Measurements from ENCODE around the gene RGS6.

The RGS6 gene

GRCh38 chr14:72597252-72598233 lies 665.3 kb downstream of the RGS6 start:
- Histone ChIP-seq H4K20me1 (no peaks in the 10 kb centered on the region), H3K27me3 (no peaks in the 10 kb centered on the region), H3K4me3 (no peak overlapping the region), H3K27ac (no peak overlapping the region), H3K4me1 (peaks cover 41% of the 10 kb centered on the region), H3K9ac (no peak overlapping the region), H3K9me3 (no peaks in the 10 kb centered on the region), H3K4me2 (peak overlapping the region; percentile 47), H3K36me3 (no peaks in the 10 kb centered on the region)
- no peak for TF ChIP-seq Cebpa-rat (IDR thresholded peaks at IDR 0.05)

- no peaks in the 10 kb centered on the region for H3K9me3 ChIP-seq
- no peak overlapping the region for H3K9ac ChIP-seq
Observed at GRCh38 chr14:72598306-72598705, 666.1 kb downstream of the RGS6 start.

GRCh38 chr14:72599579-72600470 lies 667.6 kb downstream of the RGS6 start:
- Histone ChIP-seq H3K9me3 (no peaks in the 10 kb centered on the region), H3K27me3 (no peaks in the 10 kb centered on the region), H3K4me1 (peaks cover 64% of the 10 kb centered on the region), H4K20me1 (no peaks in the 10 kb centered on the region), H3K4me3 (no peak overlapping the region), H3K27ac (peak overlapping the region; percentile 31; the same call in 1 of the 2 replicates), H3K36me3 (no peaks in the 10 kb centered on the region), H3K9ac (no peak overlapping the region), H3K4me2 (peak overlapping the region; percentile 63)
- TF ChIP-seq Cebpa-rat (IDR thresholded peaks at IDR 0.05) = no peak

More at GRCh38 chr14:72598306-72598705, 666.1 kb downstream of the RGS6 start:
- no peaks in the 10 kb centered on the region for H3K27me3 ChIP-seq
- H4K20me1 ChIP-seq = no peaks in the 10 kb centered on the region
- peak overlapping the region; percentile 47 for H3K4me2 ChIP-seq
- no peak for TF ChIP-seq Cebpa-rat (IDR thresholded peaks at IDR 0.05)
- no peaks in the 10 kb centered on the region for H3K36me3 ChIP-seq
- H3K27ac ChIP-seq = no peak overlapping the region
- H3K4me1 ChIP-seq = peaks cover 49% of the 10 kb centered on the region
- H3K4me3 ChIP-seq = no peak overlapping the region

GRCh38 chr14:72600551-72601330 lies 668.5 kb downstream of the RGS6 start:
- H3K9ac ChIP-seq = no peak overlapping the region
- peaks cover 73% of the 10 kb centered on the region for H3K4me1 ChIP-seq

GRCh38 chr14:72603639-72604038 lies 671.4 kb downstream of the RGS6 start:
- no peaks in the 10 kb centered on the region for H4K20me1 ChIP-seq
- H3K4me2 ChIP-seq = peak overlapping the region; percentile 80

More at GRCh38 chr14:72600551-72601330, 668.5 kb downstream of the RGS6 start:
- Histone ChIP-seq H3K9me3 (no peaks in the 10 kb centered on the region), H3K27me3 (no peaks in the 10 kb centered on the region), H3K36me3 (no peaks in the 10 kb centered on the region), H4K20me1 (no peaks in the 10 kb centered on the region), H3K4me3 (no peak overlapping the region), H3K27ac (no peak overlapping the region), H3K4me2 (peak overlapping the region; percentile 63)
- TF ChIP-seq Cebpa-rat (IDR thresholded peaks at IDR 0.05) = no peak

GRCh38 chr14:72604133-72604532 lies 671.9 kb downstream of the RGS6 start:
- Histone ChIP-seq H3K4me2 (peak overlapping the region; percentile 80), H3K4me1 (peaks cover 79% of the 10 kb centered on the region), H4K20me1 (no peaks in the 10 kb centered on the region), H3K4me3 (no peak overlapping the region), H3K27ac (no peak overlapping the region), H3K9ac (no peak overlapping the region), H3K9me3 (no peaks in the 10 kb centered on the region), H3K36me3 (no peaks in the 10 kb centered on the region), H3K27me3 (no peaks in the 10 kb centered on the region)
- no peak for TF ChIP-seq Cebpa-rat (IDR thresholded peaks at IDR 0.05)

More at GRCh38 chr14:72603639-72604038, 671.4 kb downstream of the RGS6 start:
- Histone ChIP-seq H3K9ac (no peak overlapping the region), H3K4me3 (no peak overlapping the region), H3K9me3 (no peaks in the 10 kb centered on the region), H3K27ac (0 out of 2 replicates have a peak overlapping the region, but pooled peaks have one; percentile 26), H3K36me3 (no peaks in the 10 kb centered on the region), H3K4me1 (peaks cover 78% of the 10 kb centered on the region), H3K27me3 (no peaks in the 10 kb centered on the region)
- no peak for TF ChIP-seq Cebpa-rat (IDR thresholded peaks at IDR 0.05)

- peaks cover 70% of the 10 kb centered on the region for H3K4me1 ChIP-seq
- peak overlapping the region; percentile 8; the same call in 1 of the 2 replicates for H3K27ac ChIP-seq
- H3K9ac ChIP-seq = no peak overlapping the region
- no peaks in the 10 kb centered on the region for H3K27me3 ChIP-seq
- peak overlapping the region; percentile 80 for H3K4me2 ChIP-seq
- no peaks in the 10 kb centered on the region for H3K36me3 ChIP-seq
- TF ChIP-seq Cebpa-rat (IDR thresholded peaks at IDR 0.05) = no peak
- no peak overlapping the region for H3K4me3 ChIP-seq
- no peaks in the 10 kb centered on the region for H3K9me3 ChIP-seq
- no peaks in the 10 kb centered on the region for H4K20me1 ChIP-seq
Observed at GRCh38 chr14:72605096-72605920, 673.1 kb downstream of the RGS6 start.

- no peak overlapping the region for H3K4me2 ChIP-seq
- no peaks in the 10 kb centered on the region for H3K27me3 ChIP-seq
- no peaks in the 10 kb centered on the region for H3K9me3 ChIP-seq
- TF ChIP-seq Cebpa-rat (IDR thresholded peaks at IDR 0.05) = no peak
- H4K20me1 ChIP-seq = no peaks in the 10 kb centered on the region
- peaks cover 64% of the 10 kb centered on the region for H3K4me1 ChIP-seq
- H3K27ac ChIP-seq = no peak overlapping the region
- no peaks in the 10 kb centered on the region for H3K36me3 ChIP-seq
- no peak overlapping the region for H3K4me3 ChIP-seq
- no peak overlapping the region for H3K9ac ChIP-seq
Observed at GRCh38 chr14:72605921-72606220, 673.6 kb downstream of the RGS6 start.
